ENCODE measurements around the gene FBXL20.
"Not testable (repeated sequence)": the region's sequence is repeated elsewhere in the genome, so short reads cannot be mapped to it uniquely, and the experiment has no call there.

Gene FBXL20

DNA sequence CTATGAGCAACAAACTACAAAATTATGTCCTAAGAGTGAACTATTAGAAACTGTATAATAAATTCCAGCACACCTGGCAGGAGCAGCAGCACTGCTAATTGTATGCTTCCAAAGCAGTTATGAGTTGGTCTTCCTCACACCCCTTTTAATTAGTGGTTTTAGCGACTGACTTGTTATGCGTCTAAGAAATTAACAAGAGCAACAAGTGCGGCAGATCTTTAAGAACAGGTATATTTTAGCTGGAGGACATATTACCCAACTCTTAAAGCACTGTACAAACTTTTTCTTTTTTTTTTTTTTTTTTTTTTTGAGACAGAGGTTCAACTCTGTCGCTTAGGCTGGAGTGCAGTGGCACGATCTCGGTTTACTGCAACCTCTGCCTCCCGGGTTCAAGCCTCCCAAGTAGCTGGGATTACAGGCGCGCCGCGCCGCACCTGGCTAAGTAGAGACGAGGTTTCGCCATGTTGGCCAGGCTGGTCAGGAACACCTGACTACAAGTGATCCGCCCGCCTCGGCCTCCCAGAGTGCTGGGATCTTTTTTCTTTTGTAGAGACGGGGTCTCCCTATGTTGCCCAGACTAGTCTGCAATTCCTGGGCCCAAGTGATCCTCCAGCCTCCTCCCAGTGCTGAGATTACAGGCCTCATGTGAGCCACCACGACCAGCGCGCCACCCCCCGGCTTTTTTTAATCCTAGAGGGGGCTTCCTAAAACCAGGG is 1.6 kb upstream of the FBXL20 start:
- Mint-ChIP-seq H3K4me1 (peaks cover 36% of the 10 kb centered on the region), H3K27ac (peak overlapping the region; percentile 94), H3K4me3 (peak overlapping the region; percentile 88), H3K36me3 (peaks cover 9% of the 10 kb centered on the region), H3K27me3 (peaks cover 8% of the 10 kb centered on the region), H3K9me3 (no peaks in the 10 kb centered on the region)
- CTCF ChIA-PET, result no interaction called here
- no peak for DNase-seq

DNA sequence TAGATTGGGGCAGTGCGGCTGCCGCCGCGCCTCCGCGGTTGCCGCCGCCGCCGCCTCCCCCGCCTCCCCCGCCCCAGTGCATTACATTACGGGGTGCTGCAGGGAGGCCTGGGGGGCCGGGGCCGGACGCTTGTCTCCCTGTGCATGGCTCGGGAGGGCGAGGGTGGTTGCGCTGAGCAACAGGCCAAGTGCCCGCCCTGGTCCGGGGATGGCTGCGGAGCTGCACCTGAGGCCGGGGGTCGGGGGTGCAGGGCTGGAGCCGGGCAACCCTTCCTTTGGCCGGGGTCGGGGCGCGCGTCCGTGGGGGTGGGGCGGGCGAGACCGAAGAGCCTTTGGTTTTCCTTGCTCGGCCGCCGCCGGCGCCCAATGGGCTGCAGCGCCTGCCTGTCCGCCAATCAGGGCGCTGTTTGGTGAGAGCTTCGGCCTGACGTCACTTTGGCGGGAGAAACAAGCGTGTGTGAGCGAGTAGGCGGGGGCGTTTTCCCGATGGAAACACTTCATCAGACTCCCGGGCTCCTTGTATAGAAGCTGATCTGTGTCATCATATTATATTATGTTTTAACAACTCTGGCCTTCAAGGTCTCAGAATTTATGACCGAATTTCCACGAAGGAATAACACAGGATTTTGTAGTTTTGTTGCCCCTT is 941 bp upstream of the FBXL20 start:
- Mint-ChIP-seq H3K36me3 (peaks cover 4% of the 10 kb centered on the region), H3K4me1 (peaks cover 36% of the 10 kb centered on the region), H3K27me3 (peaks cover 8% of the 10 kb centered on the region), H3K9me3 (no peaks in the 10 kb centered on the region), H3K27ac (peak overlapping the region; percentile 94), H3K4me3 (peak overlapping the region; percentile 88)
- DNase-seq, result peak; percentile 92
- CTCF ChIA-PET, result no interaction called here

GRCh38 chr17:39400547-39401411 is 647 bp downstream of the FBXL20 start:
- Mint-ChIP-seq H3K27me3 (peaks cover 8% of the 10 kb centered on the region), H3K27ac (peak overlapping the region; percentile 88), H3K4me3 (peak overlapping the region; percentile 88), H3K9me3 (no peaks in the 10 kb centered on the region), H3K4me1 (peaks cover 36% of the 10 kb centered on the region), H3K36me3 (peaks cover 4% of the 10 kb centered on the region)
- peak; percentile 49 for DNase-seq
- CTCF ChIA-PET, result no interaction called here

DNA sequence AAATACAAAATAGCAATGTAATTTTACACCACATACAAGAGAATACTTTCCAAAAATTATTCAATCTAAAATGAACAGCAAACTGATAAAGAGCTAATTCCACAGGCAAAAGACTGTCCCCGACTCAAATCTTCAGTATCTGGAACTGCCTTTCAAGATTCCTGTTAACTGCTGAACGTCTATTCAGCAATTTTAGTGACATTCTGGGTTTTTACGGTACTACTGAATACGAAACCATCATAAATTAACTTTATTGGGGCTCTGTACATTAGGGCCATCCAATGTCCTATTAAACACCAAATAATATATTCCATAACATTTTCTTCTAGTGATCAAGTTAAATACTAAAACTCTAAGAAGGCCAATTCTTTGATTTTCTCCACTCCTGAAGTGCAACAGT is 1.6 kb downstream of the FBXL20 start:
- H3K9me3 Mint-ChIP-seq, result no peaks in the 10 kb centered on the region
- DNase-seq, result no peak
- H3K27ac Mint-ChIP-seq, result no peak overlapping the region
- H3K27me3 Mint-ChIP-seq, result peaks cover 8% of the 10 kb centered on the region
- peaks cover 4% of the 10 kb centered on the region for H3K36me3 Mint-ChIP-seq
- CTCF ChIA-PET, result no interaction called here
- peaks cover 26% of the 10 kb centered on the region for H3K4me1 Mint-ChIP-seq
- H3K4me3 Mint-ChIP-seq, result peak overlapping the region; percentile 88

- no peak for DNase-seq
- Mint-ChIP-seq H3K36me3 (peaks cover 1% of the 10 kb centered on the region), H3K4me3 (no peak overlapping the region), H3K27ac (no peak overlapping the region), H3K27me3 (no peaks in the 10 kb centered on the region), H3K4me1 (no peaks in the 10 kb centered on the region), H3K9me3 (no peaks in the 10 kb centered on the region)
- CTCF ChIA-PET, result no interaction called here
Measured at GRCh38 chr17:39393736-39394135, 7.7 kb downstream of the FBXL20 start.

DNA sequence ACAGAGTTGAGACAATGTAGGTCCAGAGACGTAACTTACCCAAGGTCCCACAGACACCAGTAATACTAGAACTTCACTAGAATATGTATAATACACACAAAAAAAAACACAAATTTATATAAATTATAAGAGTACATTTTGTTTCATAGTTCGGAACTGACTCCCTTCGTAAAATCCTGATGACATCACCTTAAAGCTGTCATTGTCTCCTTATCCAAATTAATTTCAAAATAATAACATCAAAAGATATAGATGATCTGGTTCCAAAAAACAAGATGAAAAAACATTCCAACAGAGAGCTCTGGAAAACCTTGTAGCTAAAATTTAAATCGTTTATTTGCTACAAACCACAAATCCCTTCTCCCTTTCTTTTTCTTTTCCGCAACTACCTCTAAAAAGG is 10.0 kb downstream of the FBXL20 start:
- Mint-ChIP-seq H3K9me3 (no peaks in the 10 kb centered on the region), H3K36me3 (no peaks in the 10 kb centered on the region), H3K4me3 (no peak overlapping the region), H3K4me1 (no peaks in the 10 kb centered on the region), H3K27ac (no peak overlapping the region), H3K27me3 (no peaks in the 10 kb centered on the region)
- DNase-seq, result no peak
- CTCF ChIA-PET, result no interaction called here

GRCh38 chr17:39385040-39385439 is 16.4 kb downstream of the FBXL20 start:
- CTCF ChIA-PET, result no interaction called here
- H3K27ac Mint-ChIP-seq, result no peak overlapping the region
- no peak for DNase-seq
- H3K4me1 Mint-ChIP-seq, result no peaks in the 10 kb centered on the region
- no peaks in the 10 kb centered on the region for H3K27me3 Mint-ChIP-seq
- no peaks in the 10 kb centered on the region for H3K9me3 Mint-ChIP-seq
- H3K4me3 Mint-ChIP-seq, result no peak overlapping the region
- H3K36me3 Mint-ChIP-seq, result no peaks in the 10 kb centered on the region

- CTCF ChIA-PET, result no interaction called here
- Mint-ChIP-seq H3K27me3 (no peaks in the 10 kb centered on the region), H3K27ac (no peak overlapping the region), H3K4me3 (no peak overlapping the region), H3K4me1 (no peaks in the 10 kb centered on the region), H3K36me3 (no peaks in the 10 kb centered on the region), H3K9me3 (no peaks in the 10 kb centered on the region)
- no peak for DNase-seq
Measured at GRCh38 chr17:39380144-39380543, 21.3 kb downstream of the FBXL20 start.

GRCh38 chr17:39376434-39376833 is 25.0 kb downstream of the FBXL20 start:
- no peaks in the 10 kb centered on the region for H3K4me1 Mint-ChIP-seq
- H3K27me3 Mint-ChIP-seq, result no peaks in the 10 kb centered on the region
- no peaks in the 10 kb centered on the region for H3K36me3 Mint-ChIP-seq
- H3K27ac Mint-ChIP-seq, result no peak overlapping the region
- CTCF ChIA-PET, result no interaction called here
- H3K9me3 Mint-ChIP-seq, result no peaks in the 10 kb centered on the region
- no peak for DNase-seq
- H3K4me3 Mint-ChIP-seq, result no peak overlapping the region

GRCh38 chr17:39367805-39368204 is 33.6 kb downstream of the FBXL20 start:
- H3K36me3 Mint-ChIP-seq, H3K4me3 Mint-ChIP-seq, H3K27ac Mint-ChIP-seq, H3K4me1 Mint-ChIP-seq, DNase-seq, H3K9me3 Mint-ChIP-seq, H3K27me3 Mint-ChIP-seq, CTCF ChIA-PET: not testable (repeated sequence)

DNA sequence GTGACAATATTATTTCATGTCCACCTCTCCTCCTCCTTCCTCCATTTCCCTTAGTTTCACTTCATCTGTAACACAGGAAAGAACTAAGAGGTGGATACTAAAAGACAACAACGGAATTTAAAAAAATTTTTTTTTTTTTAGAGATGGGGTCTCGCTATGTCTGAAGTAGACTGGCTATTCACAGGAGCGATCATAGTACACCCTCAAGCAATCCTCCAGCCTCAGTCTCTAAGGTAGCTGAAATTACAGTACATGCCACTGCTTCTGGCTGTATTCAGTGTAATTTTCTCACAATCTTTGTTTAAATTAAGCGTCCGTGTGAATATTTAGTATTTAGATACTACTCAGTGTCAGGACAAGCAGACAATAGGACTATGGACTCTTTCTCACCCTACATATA is 35.6 kb downstream of the FBXL20 start:
- Mint-ChIP-seq H3K27ac (no peak overlapping the region), H3K36me3 (no peaks in the 10 kb centered on the region), H3K9me3 (no peaks in the 10 kb centered on the region), H3K27me3 (no peaks in the 10 kb centered on the region), H3K4me3 (no peak overlapping the region), H3K4me1 (no peaks in the 10 kb centered on the region)
- no peak for DNase-seq
- CTCF ChIA-PET, result no interaction called here

GRCh38 chr17:39365242-39365641 is 36.2 kb downstream of the FBXL20 start:
- no peaks in the 10 kb centered on the region for H3K36me3 Mint-ChIP-seq
- no peak for DNase-seq
- H3K9me3 Mint-ChIP-seq, result no peaks in the 10 kb centered on the region
- CTCF ChIA-PET, result no interaction called here
- H3K27me3 Mint-ChIP-seq, result no peaks in the 10 kb centered on the region
- H3K4me1 Mint-ChIP-seq, result no peaks in the 10 kb centered on the region
- no peak overlapping the region for H3K27ac Mint-ChIP-seq
- no peak overlapping the region for H3K4me3 Mint-ChIP-seq

- H3K4me3 Mint-ChIP-seq, result no peak overlapping the region
- H3K27me3 Mint-ChIP-seq, result no peaks in the 10 kb centered on the region
- H3K4me1 Mint-ChIP-seq, result no peaks in the 10 kb centered on the region
- no peaks in the 10 kb centered on the region for H3K36me3 Mint-ChIP-seq
- no peak for DNase-seq
- no peaks in the 10 kb centered on the region for H3K9me3 Mint-ChIP-seq
- CTCF ChIA-PET, result no interaction called here
- no peak overlapping the region for H3K27ac Mint-ChIP-seq
Measured at GRCh38 chr17:39364236-39365025, 37.0 kb downstream of the FBXL20 start.

DNA sequence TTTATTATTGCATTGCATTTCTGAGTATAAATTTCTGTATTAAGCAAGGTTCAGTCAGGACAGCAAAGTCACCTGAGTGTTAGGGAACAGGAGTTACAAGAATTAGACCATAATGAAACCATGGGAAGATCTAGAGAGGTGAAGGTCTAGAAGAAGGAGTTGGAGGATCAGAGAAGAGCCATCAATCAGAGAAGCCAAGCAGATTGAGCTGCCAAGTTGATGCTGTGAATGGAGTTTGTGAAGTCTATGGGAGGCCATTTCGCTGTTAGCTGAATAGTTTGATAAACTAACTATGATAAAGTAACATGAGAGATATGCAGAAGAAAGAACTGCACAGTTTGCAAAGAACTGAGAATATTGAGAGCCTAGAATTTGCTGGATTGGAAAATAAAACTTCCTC is 40.4 kb downstream of the FBXL20 start:
- no peak overlapping the region for H3K4me3 Mint-ChIP-seq

More for the DNA sequence above, 40.4 kb downstream of the FBXL20 start:
- CTCF ChIA-PET, result no interaction called here
- H3K4me1 Mint-ChIP-seq, result no peaks in the 10 kb centered on the region
- H3K9me3 Mint-ChIP-seq, result no peaks in the 10 kb centered on the region
- H3K36me3 Mint-ChIP-seq, result no peaks in the 10 kb centered on the region
- no peak for DNase-seq
- no peaks in the 10 kb centered on the region for H3K27me3 Mint-ChIP-seq
- no peak overlapping the region for H3K27ac Mint-ChIP-seq

Data from activated naive CD4-positive, alpha-beta T cell treated with anti-CD3 and anti-CD28 coated beads, Interleukin-2, amount 10 ng/mL, durations not matched to agents 7 days and 5 days (primary cell).